ENCODE data around the gene IL26.

DNA sequence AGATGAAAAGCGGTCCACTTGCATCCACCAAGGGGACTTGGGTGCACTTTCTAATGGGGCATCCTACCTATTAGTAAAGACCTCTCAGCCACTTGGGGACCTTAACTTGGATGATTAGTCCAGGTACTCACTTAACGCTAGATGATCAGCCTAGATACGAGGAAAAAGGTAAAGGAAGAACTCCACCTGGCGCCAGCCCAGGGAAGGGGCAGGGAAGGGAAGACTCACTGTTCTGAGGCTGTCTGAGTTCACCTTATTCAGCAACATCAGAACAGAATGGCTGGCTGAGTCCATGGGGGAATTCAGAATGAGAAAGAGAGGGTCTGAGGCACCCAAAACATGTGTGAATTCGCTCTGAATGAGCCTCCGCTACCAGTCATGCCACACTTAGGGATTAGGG, 20.7 kb upstream of the IL26 start:
- TF ChIP-seq, protein P1, sequence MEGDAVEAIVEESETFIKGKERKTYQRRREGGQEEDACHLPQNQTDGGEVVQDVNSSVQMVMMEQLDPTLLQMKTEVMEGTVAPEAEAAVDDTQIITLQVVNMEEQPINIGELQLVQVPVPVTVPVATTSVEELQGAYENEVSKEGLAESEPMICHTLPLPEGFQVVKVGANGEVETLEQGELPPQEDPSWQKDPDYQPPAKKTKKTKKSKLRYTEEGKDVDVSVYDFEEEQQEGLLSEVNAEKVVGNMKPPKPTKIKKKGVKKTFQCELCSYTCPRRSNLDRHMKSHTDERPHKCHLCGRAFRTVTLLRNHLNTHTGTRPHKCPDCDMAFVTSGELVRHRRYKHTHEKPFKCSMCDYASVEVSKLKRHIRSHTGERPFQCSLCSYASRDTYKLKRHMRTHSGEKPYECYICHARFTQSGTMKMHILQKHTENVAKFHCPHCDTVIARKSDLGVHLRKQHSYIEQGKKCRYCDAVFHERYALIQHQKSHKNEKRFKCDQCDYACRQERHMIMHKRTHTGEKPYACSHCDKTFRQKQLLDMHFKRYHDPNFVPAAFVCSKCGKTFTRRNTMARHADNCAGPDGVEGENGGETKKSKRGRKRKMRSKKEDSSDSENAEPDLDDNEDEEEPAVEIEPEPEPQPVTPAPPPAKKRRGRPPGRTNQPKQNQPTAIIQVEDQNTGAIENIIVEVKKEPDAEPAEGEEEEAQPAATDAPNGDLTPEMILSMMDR (IDR thresholded peaks at IDR 0.05), result no peak
- TF ChIP-seq POLR2A (IDR thresholded peaks at IDR 0.05) (no peak), POLR2AphosphoS5 (IDR thresholded peaks at IDR 0.05) (no peak), EP300 (IDR thresholded peaks at IDR 0.05) (no peak)

Data from sigmoid colon (tissue), 4 donors.